SKM-1 (cell line): ENCODE measurements around the gene AIRE.
"Not testable (repeated sequence)": the region's sequence is repeated elsewhere in the genome, so short reads cannot be mapped to it uniquely, and the experiment has no call there.

Source experiments
- DNase-seq: peaks from one replicate; lab custom pipeline; 2025; ENCODE audit not compliant: unreplicated experiment; lab: John Stamatoyannopoulos, UW

Gene AIRE

DNA sequence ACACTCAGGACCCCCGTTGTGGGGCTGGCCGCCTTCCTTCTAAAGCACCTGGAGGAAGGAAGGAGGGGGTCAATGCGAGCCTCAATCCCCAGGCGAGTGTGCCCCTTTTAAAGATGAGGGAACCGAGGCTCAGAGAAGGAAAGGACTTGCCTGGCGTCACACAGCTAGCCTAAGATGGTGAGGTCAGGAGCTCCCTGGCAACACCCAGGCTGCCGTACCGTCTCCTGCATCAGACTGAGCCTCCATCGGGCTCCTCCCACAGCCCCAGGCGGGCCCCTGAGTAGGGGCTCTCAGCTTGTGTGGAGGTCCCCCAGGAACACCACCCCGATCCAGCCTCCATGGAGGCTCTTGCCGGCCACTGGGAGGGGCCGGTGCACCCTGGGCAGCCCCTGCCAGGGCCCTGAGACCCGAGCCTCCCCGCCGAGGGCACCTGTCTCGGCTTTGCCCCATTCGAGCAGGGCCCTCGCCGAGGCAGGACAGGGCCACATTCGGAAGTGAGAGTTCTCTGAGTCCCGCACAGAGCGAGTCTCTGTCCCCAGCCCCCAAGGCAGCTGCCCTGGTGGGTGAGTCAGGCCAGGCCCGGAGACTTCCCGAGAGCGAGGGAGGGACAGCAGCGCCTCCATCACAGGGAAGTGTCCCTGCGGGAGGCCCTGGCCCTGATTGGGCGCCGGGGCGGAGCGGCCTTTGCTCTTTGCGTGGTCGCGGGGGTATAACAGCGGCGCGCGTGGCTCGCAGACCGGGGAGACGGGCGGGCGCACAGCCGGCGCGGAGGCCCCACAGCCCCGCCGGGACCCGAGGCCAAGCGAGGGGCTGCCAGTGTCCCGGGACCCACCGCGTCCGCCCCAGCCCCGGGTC lies at the start of gene AIRE:
Gene AIRE (plus strand): TSS at position 739 of the 855 bp plus-strand sequence. CDS start 131 bp downstream, outside the sequence.
- no peak for DNase-seq

DNA sequence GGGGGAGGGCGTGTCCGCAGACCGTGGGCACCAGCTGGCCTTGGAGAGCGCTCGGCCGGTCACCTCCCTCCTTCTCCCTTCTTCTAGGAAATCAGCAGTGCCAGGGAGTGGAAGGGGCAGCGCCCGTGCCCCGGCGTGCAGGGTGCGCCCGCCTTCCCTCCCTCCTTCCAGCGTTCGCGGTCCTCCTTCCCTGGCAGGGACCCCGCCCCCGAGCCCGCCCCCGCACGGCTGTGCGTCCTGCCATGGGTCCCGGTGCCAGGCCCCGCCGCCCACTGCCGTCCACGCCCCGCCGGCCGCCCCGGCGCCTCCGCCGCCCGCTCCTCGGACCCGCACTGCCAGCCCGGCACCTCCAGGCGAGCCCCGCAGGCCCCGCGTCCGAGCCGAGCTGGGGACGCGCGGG lies 45.3 kb upstream of the AIRE start:
- DNase-seq: not testable (repeated sequence)

- DNase-seq: not testable (repeated sequence)
Measured at GRCh38 chr21:44240842-44241241, 44.8 kb upstream of the AIRE start, which contains the start of gene ICOSLG. Gene ICOSLG, minus strand, starts transcription at chr21:44240943. Its CDS starts 126 bp downstream, at chr21:44240817.

DNA sequence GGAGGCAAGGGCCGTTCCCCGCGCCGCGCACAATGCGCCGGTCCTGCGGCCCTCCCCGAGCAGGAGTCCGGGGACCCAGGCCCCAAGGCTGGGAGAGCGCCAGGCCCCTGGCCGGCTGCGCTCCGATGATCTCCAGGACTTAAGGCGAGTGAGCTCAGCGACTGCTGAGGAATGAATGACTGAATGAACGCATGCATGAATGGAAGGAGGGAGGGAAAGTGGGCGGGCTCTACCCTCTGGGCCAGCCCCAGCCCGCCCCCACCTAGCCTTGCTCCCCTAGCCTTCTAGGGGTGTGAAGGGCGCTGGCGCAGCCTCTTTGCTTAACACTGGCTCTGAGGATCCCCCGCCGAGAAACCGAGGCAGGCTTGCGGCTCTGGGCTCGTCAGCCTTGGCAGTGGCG lies 44.4 kb upstream of the AIRE start:
- DNase-seq: not testable (repeated sequence)

GRCh38 chr21:44243980-44244379 lies 41.7 kb upstream of the AIRE start:
- DNase-seq: not testable (repeated sequence)

- not testable (repeated sequence) for DNase-seq
Measured at GRCh38 chr21:44247904-44248303, 37.8 kb upstream of the AIRE start.

GRCh38 chr21:44249204-44250037 lies 36.3 kb upstream of the AIRE start:
- DNase-seq: not testable (repeated sequence)

- no peak for DNase-seq
Measured at GRCh38 chr21:44253832-44254710, 31.6 kb upstream of the AIRE start.

GRCh38 chr21:44255511-44255981 lies 30.1 kb upstream of the AIRE start:
- DNase-seq: no peak

DNA sequence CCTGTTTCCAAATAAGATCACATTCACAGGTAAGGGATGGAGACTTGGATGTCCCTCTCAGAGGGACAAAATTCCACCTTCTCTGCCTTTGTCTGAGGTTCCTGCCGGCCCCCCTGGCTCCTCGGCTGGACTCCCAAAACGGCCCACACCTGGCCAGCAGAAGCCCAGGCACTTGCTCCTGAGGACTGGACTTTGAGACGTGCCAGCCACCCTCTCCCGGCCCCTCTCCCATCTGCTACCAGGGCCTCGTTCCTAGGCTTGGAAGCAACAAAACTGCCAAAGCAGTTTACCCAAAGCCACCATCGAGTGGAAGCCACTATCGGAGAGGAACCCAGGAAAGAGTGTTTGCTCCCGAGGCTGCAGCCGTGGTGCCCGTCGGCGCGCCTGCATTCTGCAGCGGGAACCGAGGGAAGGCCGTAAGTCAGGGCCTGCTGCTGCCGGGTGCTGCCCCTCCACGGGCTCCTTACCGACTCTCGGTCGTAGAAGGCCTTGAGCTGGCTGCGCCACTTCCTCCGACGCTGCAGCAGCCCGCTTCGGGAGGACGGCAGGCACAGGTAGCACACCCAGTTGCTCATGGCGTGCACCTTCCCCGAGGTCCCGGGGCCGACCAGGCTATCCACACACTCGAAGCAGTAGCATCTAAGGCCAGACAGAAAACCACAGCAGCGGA lies 27.5 kb upstream of the AIRE start:
- no peak for DNase-seq

GRCh38 chr21:44259082-44259705 lies 26.5 kb upstream of the AIRE start:
- no peak for DNase-seq

GRCh38 chr21:44260066-44260465 lies 25.6 kb upstream of the AIRE start:
- DNase-seq: no peak

GRCh38 chr21:44260791-44261631 lies 24.7 kb upstream of the AIRE start:
- DNase-seq: no peak

GRCh38 chr21:44261675-44262295 lies 23.9 kb upstream of the AIRE start, which contains the start of gene DNMT3L:
Gene DNMT3L, minus strand, starts transcription at chr21:44261897. Its CDS starts 638 bp downstream, at chr21:44261259.
- DNase-seq: no peak

GRCh38 chr21:44262338-44263056 lies 23.2 kb upstream of the AIRE start:
- no peak for DNase-seq

DNA sequence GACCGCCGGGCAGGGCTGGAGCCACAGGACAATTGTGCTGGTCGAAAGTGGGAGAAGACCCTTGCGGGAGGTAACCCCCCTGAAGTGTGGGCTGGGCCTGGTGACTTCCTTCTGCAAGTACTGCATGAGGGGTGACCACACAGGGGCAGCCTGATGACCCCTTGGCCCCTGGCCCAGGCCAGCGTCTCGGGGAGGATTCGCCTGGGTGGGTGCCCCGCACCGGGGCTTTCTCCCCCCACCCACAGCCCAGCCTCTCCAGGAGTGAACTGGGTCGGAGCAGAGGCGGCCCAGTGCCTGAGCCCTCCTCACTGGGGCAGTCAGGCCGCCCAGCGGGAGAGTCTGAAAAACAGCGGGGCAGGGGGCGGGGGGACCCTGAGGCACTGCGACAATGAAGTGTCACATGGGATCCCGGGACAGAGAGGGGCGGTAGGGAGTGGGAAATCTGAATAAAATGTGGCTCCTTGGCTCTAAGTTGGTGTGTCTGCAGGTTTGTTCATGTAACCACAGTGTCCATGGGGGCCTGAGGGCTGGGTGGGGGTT lies 22.4 kb upstream of the AIRE start:
- no peak for DNase-seq

DNA sequence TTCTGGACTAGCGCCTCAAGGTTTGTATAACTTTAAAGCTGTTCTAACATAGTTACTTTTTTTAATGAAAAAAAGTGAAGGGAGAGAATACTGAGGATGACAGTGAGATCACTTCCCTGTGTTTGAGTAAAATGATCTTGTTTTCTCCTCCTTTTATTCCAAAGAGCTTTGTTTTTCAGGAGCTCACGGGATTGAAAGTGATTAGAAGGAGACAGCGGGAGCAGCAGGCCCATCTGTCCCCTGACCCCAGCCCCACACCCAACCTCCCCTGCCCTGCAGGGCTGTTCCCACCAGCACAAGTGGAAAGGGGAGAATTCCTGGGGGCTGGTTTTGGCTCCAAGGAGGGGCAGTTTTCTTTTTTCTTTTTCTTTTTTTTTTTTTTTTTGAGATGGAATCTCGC lies 21.9 kb upstream of the AIRE start:
- DNase-seq: no peak
